ENCODE results near the gene LRRC28. TPM values are rescaled to one million over a fixed set of nuclear protein-coding genes. Genes with fewer than 3 reads are reported as not detected.

LRRC28 gene
- total RNA-seq, 1 donor from 2014 or later = 17.2 TPM

GRCh38 chr15:99291643-99292042 is 40.4 kb downstream of the LRRC28 start:
- Histone ChIP-seq H3K9ac (ENCODE audit: low read depth in 1 of 3, low read length in 3 of 3) (no peak overlapping the region), H3K4me3 (ENCODE audit: low read length in 3 of 3) (no peak overlapping the region), H3K36me3 (ENCODE audit: control insufficient read depth in 3 of 3, insufficient read depth in 3 of 3, low read length in 3 of 3) (peaks cover 0 to 4% (median 0%) of the 10 kb centered on the region in 3 donors), H3K27ac (ENCODE audit: low read depth, low read length) (no peak overlapping the region), H3K4me1 (ENCODE audit: control insufficient read depth in 3 of 3, insufficient read depth in 3 of 3, low read length in 3 of 3) (no peaks in the 10 kb centered on the region), H3K27me3 (ENCODE audit: control insufficient read depth in 3 of 3, insufficient read depth in 3 of 3, low read length in 3 of 3) (no peaks in the 10 kb centered on the region), H3K9me3 (ENCODE audit: control insufficient read depth in 3 of 3, low read length in 3 of 3) (no peaks in the 10 kb centered on the region)

DNA sequence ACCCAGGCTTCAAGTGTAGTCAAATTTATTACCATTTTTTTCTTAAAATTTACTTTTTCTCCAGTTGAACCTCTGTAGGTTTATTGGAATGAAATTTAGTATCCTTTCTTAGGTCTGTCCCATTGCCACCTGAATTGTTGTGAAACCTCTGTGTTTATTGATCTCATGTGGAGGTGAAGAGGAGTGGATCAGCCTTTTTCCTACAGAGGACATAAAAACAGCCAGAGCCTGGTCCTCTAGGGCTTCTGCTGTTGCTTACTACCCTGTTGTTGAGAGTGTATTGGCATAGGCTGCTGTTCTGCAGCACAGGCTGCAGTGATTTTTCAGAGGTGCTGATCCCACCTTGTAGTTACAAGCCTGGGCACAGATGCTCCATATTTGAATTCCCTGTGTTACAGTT is 44.6 kb downstream of the LRRC28 start:
- H3K27me3 ChIP-seq (ENCODE audit: control insufficient read depth in 3 of 3, insufficient read depth in 3 of 3, low read length in 3 of 3) = no peaks in the 10 kb centered on the region
- H3K27ac ChIP-seq (ENCODE audit: low read depth, low read length) = no peak overlapping the region
- H3K9ac ChIP-seq (ENCODE audit: low read depth in 1 of 3, low read length in 3 of 3) = no peak overlapping the region
- H3K9me3 ChIP-seq (ENCODE audit: control insufficient read depth in 3 of 3, low read length in 3 of 3) = no peaks in the 10 kb centered on the region
- no peak overlapping the region for H3K4me3 ChIP-seq (ENCODE audit: low read length in 3 of 3)
- peaks cover 0 to 2% (median 0%) of the 10 kb centered on the region in 3 donors for H3K36me3 ChIP-seq (ENCODE audit: control insufficient read depth in 3 of 3, insufficient read depth in 3 of 3, low read length in 3 of 3)
- H3K4me1 ChIP-seq (ENCODE audit: control insufficient read depth in 3 of 3, insufficient read depth in 3 of 3, low read length in 3 of 3) = no peaks in the 10 kb centered on the region

- H3K27ac ChIP-seq (ENCODE audit: low read depth, low read length) = no peak overlapping the region
- no peaks in the 10 kb centered on the region for H3K27me3 ChIP-seq (ENCODE audit: control insufficient read depth in 3 of 3, insufficient read depth in 3 of 3, low read length in 3 of 3)
- H3K4me3 ChIP-seq (ENCODE audit: low read length in 3 of 3) = no peak overlapping the region
- H3K9ac ChIP-seq (ENCODE audit: low read depth in 1 of 3, low read length in 3 of 3) = no peak overlapping the region
- peaks cover 0 to 2% (median 0%) of the 10 kb centered on the region in 3 donors for H3K36me3 ChIP-seq (ENCODE audit: control insufficient read depth in 3 of 3, insufficient read depth in 3 of 3, low read length in 3 of 3)
- no peaks in the 10 kb centered on the region for H3K9me3 ChIP-seq (ENCODE audit: control insufficient read depth in 3 of 3, low read length in 3 of 3)
- H3K4me1 ChIP-seq (ENCODE audit: control insufficient read depth in 3 of 3, insufficient read depth in 3 of 3, low read length in 3 of 3) = no peaks in the 10 kb centered on the region
Measured at GRCh38 chr15:99296386-99296785, 45.1 kb downstream of the LRRC28 start.

GRCh38 chr15:99303907-99304306 is 52.6 kb downstream of the LRRC28 start:
- H3K4me1 ChIP-seq (ENCODE audit: control insufficient read depth in 3 of 3, insufficient read depth in 3 of 3, low read length in 3 of 3) = peaks cover 7 to 13% (median 7%) of the 10 kb centered on the region in 3 donors

GRCh38 chr15:99305761-99306505 is 54.7 kb downstream of the LRRC28 start:
- Histone ChIP-seq H3K4me1 (ENCODE audit: control insufficient read depth in 3 of 3, insufficient read depth in 3 of 3, low read length in 3 of 3) (peaks cover 7 to 13% (median 7%) of the 10 kb centered on the region in 3 donors), H3K9ac (ENCODE audit: low read depth in 1 of 3, low read length in 3 of 3) (peak overlapping the region; percentile 47 to 86 (median 58)), H3K9me3 (ENCODE audit: control insufficient read depth in 3 of 3, low read length in 3 of 3) (no peaks in the 10 kb centered on the region), H3K27ac (ENCODE audit: low read depth, low read length) (peak overlapping the region; percentile 92), H3K27me3 (ENCODE audit: control insufficient read depth in 3 of 3, insufficient read depth in 3 of 3, low read length in 3 of 3) (no peaks in the 10 kb centered on the region), H3K4me3 (ENCODE audit: low read length in 3 of 3) (peak overlapping the region in 2 of 3 donors; percentile 59 to 68), H3K36me3 (ENCODE audit: control insufficient read depth in 3 of 3, insufficient read depth in 3 of 3, low read length in 3 of 3) (no peaks in the 10 kb centered on the region)

More at GRCh38 chr15:99303907-99304306, 52.6 kb downstream of the LRRC28 start:
- no peaks in the 10 kb centered on the region for H3K36me3 ChIP-seq (ENCODE audit: control insufficient read depth in 3 of 3, insufficient read depth in 3 of 3, low read length in 3 of 3)
- H3K27ac ChIP-seq (ENCODE audit: low read depth, low read length) = no peak overlapping the region
- H3K9ac ChIP-seq (ENCODE audit: low read depth in 1 of 3, low read length in 3 of 3) = no peak overlapping the region
- H3K4me3 ChIP-seq (ENCODE audit: low read length in 3 of 3) = no peak overlapping the region
- no peaks in the 10 kb centered on the region for H3K27me3 ChIP-seq (ENCODE audit: control insufficient read depth in 3 of 3, insufficient read depth in 3 of 3, low read length in 3 of 3)
- H3K9me3 ChIP-seq (ENCODE audit: control insufficient read depth in 3 of 3, low read length in 3 of 3) = no peaks in the 10 kb centered on the region

DNA sequence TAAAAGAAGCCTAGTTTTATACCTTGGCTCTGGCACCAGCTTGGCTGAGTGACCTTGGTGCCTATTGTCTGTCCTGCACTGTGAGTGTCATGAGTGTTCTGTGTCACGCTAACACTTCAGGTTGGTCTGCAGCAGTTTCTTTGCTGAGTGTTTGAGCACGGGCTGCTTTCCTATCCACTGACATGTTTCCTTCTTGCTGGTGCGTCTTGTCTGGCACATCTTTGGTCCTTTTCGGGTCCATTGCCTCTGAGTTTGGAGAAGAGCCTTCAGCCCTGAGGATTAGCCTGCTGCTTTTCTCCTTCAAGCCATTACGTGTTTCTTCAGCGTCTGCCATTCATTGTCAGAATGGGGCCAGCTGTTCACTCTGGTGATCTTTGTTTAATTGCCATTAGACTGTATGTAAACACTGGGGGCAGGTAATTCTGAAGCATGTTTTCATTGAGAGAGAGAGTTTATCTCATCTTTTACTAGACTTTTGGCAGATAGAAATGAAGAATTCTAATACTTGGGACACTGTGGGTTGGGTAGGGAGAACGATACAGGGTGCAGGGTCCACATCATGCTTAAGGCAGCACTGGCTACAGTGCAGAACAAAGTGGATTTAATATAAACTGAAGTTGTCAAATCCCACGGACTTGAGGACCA is 55.5 kb downstream of the LRRC28 start:
- H3K4me3 ChIP-seq (ENCODE audit: low read length in 3 of 3) = peak overlapping the region; percentile 59 to 70 (median 68)
- H3K27ac ChIP-seq (ENCODE audit: low read depth, low read length) = peak overlapping the region; percentile 92
- H3K9me3 ChIP-seq (ENCODE audit: control insufficient read depth in 3 of 3, low read length in 3 of 3) = no peaks in the 10 kb centered on the region
- H3K36me3 ChIP-seq (ENCODE audit: control insufficient read depth in 3 of 3, insufficient read depth in 3 of 3, low read length in 3 of 3) = no peaks in the 10 kb centered on the region
- H3K9ac ChIP-seq (ENCODE audit: low read depth in 1 of 3, low read length in 3 of 3) = peak overlapping the region; percentile 48 to 86 (median 63)
- H3K27me3 ChIP-seq (ENCODE audit: control insufficient read depth in 3 of 3, insufficient read depth in 3 of 3, low read length in 3 of 3) = no peaks in the 10 kb centered on the region
- H3K4me1 ChIP-seq (ENCODE audit: control insufficient read depth in 3 of 3, insufficient read depth in 3 of 3, low read length in 3 of 3) = peaks cover 7 to 13% (median 7%) of the 10 kb centered on the region in 3 donors

DNA sequence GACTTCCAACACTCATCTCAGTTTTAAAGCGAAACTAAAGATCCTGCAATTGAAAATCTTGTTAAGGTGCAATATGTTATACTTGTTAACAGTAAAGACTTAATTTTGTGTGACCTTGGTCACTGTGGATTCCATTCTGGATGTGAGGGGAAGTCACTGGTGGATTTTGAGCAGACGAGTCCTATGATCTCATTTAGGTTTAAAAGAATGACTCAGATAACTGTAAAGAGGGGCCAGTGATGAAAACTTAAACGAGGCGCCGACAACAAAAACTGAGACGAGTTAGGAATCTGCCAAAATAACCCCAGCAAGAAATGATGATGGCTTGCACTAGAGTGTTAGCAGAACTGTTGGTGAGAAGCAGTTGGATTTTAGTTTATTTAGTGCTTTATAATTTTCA is 56.5 kb downstream of the LRRC28 start:
- H3K36me3 ChIP-seq (ENCODE audit: control insufficient read depth in 3 of 3, insufficient read depth in 3 of 3, low read length in 3 of 3) = no peaks in the 10 kb centered on the region
- H3K27ac ChIP-seq (ENCODE audit: low read depth, low read length) = peak overlapping the region; percentile 92
- peak overlapping the region in 1 of 3 donors; percentile 4 for H3K4me3 ChIP-seq (ENCODE audit: low read length in 3 of 3)
- peaks cover 0 to 2% (median 0%) of the 10 kb centered on the region in 3 donors for H3K9me3 ChIP-seq (ENCODE audit: control insufficient read depth in 3 of 3, low read length in 3 of 3)
- no peaks in the 10 kb centered on the region for H3K27me3 ChIP-seq (ENCODE audit: control insufficient read depth in 3 of 3, insufficient read depth in 3 of 3, low read length in 3 of 3)
- peaks cover 7 to 13% (median 7%) of the 10 kb centered on the region in 3 donors for H3K4me1 ChIP-seq (ENCODE audit: control insufficient read depth in 3 of 3, insufficient read depth in 3 of 3, low read length in 3 of 3)
- peak overlapping the region; percentile 1 to 63 (median 35) for H3K9ac ChIP-seq (ENCODE audit: low read depth in 1 of 3, low read length in 3 of 3)

GRCh38 chr15:99310745-99311144 is 59.5 kb downstream of the LRRC28 start:
- Histone ChIP-seq H3K4me3 (ENCODE audit: low read length in 3 of 3) (no peak overlapping the region), H3K27ac (ENCODE audit: low read depth, low read length) (no peak overlapping the region), H3K9ac (ENCODE audit: low read depth in 1 of 3, low read length in 3 of 3) (no peak overlapping the region), H3K27me3 (ENCODE audit: control insufficient read depth in 3 of 3, insufficient read depth in 3 of 3, low read length in 3 of 3) (no peaks in the 10 kb centered on the region), H3K36me3 (ENCODE audit: control insufficient read depth in 3 of 3, insufficient read depth in 3 of 3, low read length in 3 of 3) (peaks cover 0 to 2% (median 0%) of the 10 kb centered on the region in 3 donors), H3K9me3 (ENCODE audit: control insufficient read depth in 3 of 3, low read length in 3 of 3) (peaks cover 0 to 2% (median 0%) of the 10 kb centered on the region in 3 donors), H3K4me1 (ENCODE audit: control insufficient read depth in 3 of 3, insufficient read depth in 3 of 3, low read length in 3 of 3) (peaks cover 3 to 9% (median 4%) of the 10 kb centered on the region in 3 donors)

DNA sequence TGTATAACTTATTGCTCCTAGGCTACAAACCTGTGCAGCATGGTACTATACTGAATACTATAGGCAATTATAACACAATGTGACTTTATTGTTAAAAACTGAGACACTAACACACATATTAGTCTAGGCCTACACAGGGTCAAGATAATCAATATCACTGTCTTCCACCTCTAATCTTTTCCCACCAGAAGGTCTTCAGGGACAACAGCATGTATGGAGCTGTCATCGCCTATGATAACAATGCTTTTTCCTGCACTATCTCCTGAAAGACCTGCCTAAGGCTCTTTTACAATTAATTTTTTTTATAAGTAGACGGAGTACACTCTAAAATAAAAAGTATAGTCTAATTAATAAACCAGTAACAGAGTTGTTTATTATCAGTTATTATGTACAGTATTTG is 60.9 kb downstream of the LRRC28 start:
- no peak overlapping the region for H3K9ac ChIP-seq (ENCODE audit: low read depth in 1 of 3, low read length in 3 of 3)
- no peak overlapping the region for H3K4me3 ChIP-seq (ENCODE audit: low read length in 3 of 3)
- peaks cover 0 to 3% (median under 1%) of the 10 kb centered on the region in 3 donors for H3K4me1 ChIP-seq (ENCODE audit: control insufficient read depth in 3 of 3, insufficient read depth in 3 of 3, low read length in 3 of 3)
- peaks cover 0 to 2% (median 0%) of the 10 kb centered on the region in 3 donors for H3K36me3 ChIP-seq (ENCODE audit: control insufficient read depth in 3 of 3, insufficient read depth in 3 of 3, low read length in 3 of 3)
- H3K27ac ChIP-seq (ENCODE audit: low read depth, low read length) = no peak overlapping the region
- peaks cover 0 to 2% (median 0%) of the 10 kb centered on the region in 3 donors for H3K9me3 ChIP-seq (ENCODE audit: control insufficient read depth in 3 of 3, low read length in 3 of 3)
- H3K27me3 ChIP-seq (ENCODE audit: control insufficient read depth in 3 of 3, insufficient read depth in 3 of 3, low read length in 3 of 3) = no peaks in the 10 kb centered on the region

GRCh38 chr15:99312794-99313193 is 61.5 kb downstream of the LRRC28 start:
- no peaks in the 10 kb centered on the region for H3K4me1 ChIP-seq (ENCODE audit: control insufficient read depth in 3 of 3, insufficient read depth in 3 of 3, low read length in 3 of 3)
- H3K27me3 ChIP-seq (ENCODE audit: control insufficient read depth in 3 of 3, insufficient read depth in 3 of 3, low read length in 3 of 3) = no peaks in the 10 kb centered on the region
- no peak overlapping the region for H3K27ac ChIP-seq (ENCODE audit: low read depth, low read length)
- H3K9me3 ChIP-seq (ENCODE audit: control insufficient read depth in 3 of 3, low read length in 3 of 3) = peaks cover 0 to 2% (median 0%) of the 10 kb centered on the region in 3 donors
- no peak overlapping the region for H3K9ac ChIP-seq (ENCODE audit: low read depth in 1 of 3, low read length in 3 of 3)
- peaks cover 0 to 2% (median 0%) of the 10 kb centered on the region in 3 donors for H3K36me3 ChIP-seq (ENCODE audit: control insufficient read depth in 3 of 3, insufficient read depth in 3 of 3, low read length in 3 of 3)
- no peak overlapping the region for H3K4me3 ChIP-seq (ENCODE audit: low read length in 3 of 3)
